HepG2 (cell line): ENCODE results near the gene LRRC8C. TPM values are rescaled to one million over a fixed set of nuclear protein-coding genes. Genes with fewer than 3 reads are reported as not detected.

Experiments used
- ATAC-seq: fragments of 200-7000 bp; cut with Tn5 transposase; 3 replicates; pipeline ENCODE4 v1.9.1; 2020; ENCODE audit warnings: mild to moderate bottlenecking, moderate library complexity
- BruUV-seq: library from RNA; stranded (reverse); fragments of 400-500 nt; replicated peaks from 2 replicates; lab custom pipeline; 2021; lab: Mats Ljungman, UMichigan
- CTCF ChIA-PET: fragments of 300-600 bp; formaldehyde crosslinking; extraction: SDS; loops from one replicate; lab custom pipeline; 2021; ENCODE audit warnings: low total read pairs, inconsistent platforms, low intra/inter-chr PET ratio; lab: Yijun Ruan, JAX
- POLR2A ChIA-PET: fragments of 350-600 bp; sonication (Branson Sonifier 250); formaldehyde crosslinking; loops from one replicate; lab custom pipeline; 2020; ENCODE audit warnings: antibody characterized with exemption, inconsistent platforms; lab: Yijun Ruan, JAX
- DNase-seq: peaks from one replicate; pipeline ENCODE4 v3.0.0-alpha.2; 2015; ENCODE audit warnings: low spot score
- FAIRE-seq: peaks from 3 replicates; lab custom pipeline; 2011; peaks lifted over from hg19 to GRCh38; lab: Jason Lieb, UNC
- H2AFZ ChIP-seq: one replicate; pipeline ENCODE4 v1.6.1; 2011; ENCODE audit warnings: low read length, inconsistent platforms
- H3K27ac ChIP-seq: fragments of 300-600 bp; 3 replicates; pipeline ENCODE4 v1.8.0; 2011; ENCODE audit warnings: mixed run types, mild to moderate bottlenecking, mixed read lengths, low read length, inconsistent platforms; ENCODE audit not compliant: insufficient read depth; ENCODE audit errors: extremely low read length
- H3K27me3 ChIP-seq, 2 experiments: fragments of 200-600 bp in 1 of 2; 2 replicates in 1 of 2; 3 replicates in 1 of 2; pipeline versions ENCODE4 v1.6.0 to v1.8.0; 2011; ENCODE audit warnings: low read length in 2 of 2, mild to moderate bottlenecking in 2 of 2, moderate library complexity in 2 of 2, inconsistent platforms in 1 of 2; ENCODE audit not compliant: insufficient read depth in 2 of 2, control insufficient read depth in 1 of 2
- H3K36me3 ChIP-seq, 2 experiments: fragments of 200-600 bp in 1 of 2; replicated peaks in 1 of 2; 2 replicates in 1 of 2; 3 replicates in 1 of 2; pipeline versions ENCODE4 v1.5.1 to v1.8.0; 2011; ENCODE audit warnings: low read length in 2 of 2, inconsistent platforms in 1 of 2; ENCODE audit not compliant: insufficient read depth in 2 of 2, control insufficient read depth in 1 of 2
- H3K4me1 ChIP-seq: 2 replicates; pipeline ENCODE4 v1.5.1; 2012; ENCODE audit warnings: low read length, inconsistent platforms; ENCODE audit not compliant: insufficient read depth
- H3K4me2 ChIP-seq: 2 replicates; pipeline ENCODE4 v1.6.0; 2011; ENCODE audit warnings: low read depth, low read length, inconsistent platforms
- H3K4me3 ChIP-seq, 3 experiments: fragments of 200-600 bp in 1 of 3; sonication (generic), shearing (Covaris generic) in 1 of 3; replicated peaks in 1 of 3; 2 replicates each; pipeline ENCODE4 v1.5.1; 2011 to 2016; ENCODE audit warnings: low read length in 3 of 3, inconsistent platforms in 2 of 3, low read depth in 2 of 3, mild to moderate bottlenecking in 2 of 3, control low read depth in 1 of 3, mixed read lengths in 1 of 3; ENCODE audit not compliant: insufficient read depth in 1 of 3
- H3K79me2 ChIP-seq: one replicate; pipeline ENCODE4 v1.6.1; 2011; ENCODE audit warnings: low read length, inconsistent platforms; ENCODE audit not compliant: insufficient read depth
- H3K9ac ChIP-seq: 2 replicates; pipeline ENCODE4 v1.6.0; 2011; ENCODE audit warnings: mild to moderate bottlenecking, low read depth, low read length, inconsistent platforms; ENCODE audit not compliant: insufficient read depth
- H3K9me3 ChIP-seq: 2 replicates; pipeline ENCODE4 v1.5.1; 2012; ENCODE audit warnings: mild to moderate bottlenecking, low read length
- H4K20me1 ChIP-seq: 2 replicates; pipeline ENCODE4 v1.6.0; 2011; ENCODE audit warnings: inconsistent platforms, mild to moderate bottlenecking, low read length, moderate library complexity; ENCODE audit not compliant: insufficient read depth
- DMAP1 ChIP-seq: IDR thresholded peaks from 2 replicates; pipeline ENCODE4 v1.6.1; 2016
- FOXK1 ChIP-seq: sonication (generic); formaldehyde crosslinking; IDR thresholded peaks from 2 replicates; pipeline ENCODE4 v1.4.0; 2020; ENCODE audit warnings: low read depth, missing genetic modification reagents, borderline replicate concordance
- HIVEP1 ChIP-seq: sonication (generic); formaldehyde crosslinking; IDR thresholded peaks from 2 replicates; pipeline ENCODE4 v1.4.0; 2020; ENCODE audit warnings: mild to moderate bottlenecking, missing genetic modification reagents
- PLRG1 ChIP-seq: fragments of 450-650 bp; conservative IDR thresholded peaks from 2 replicates; pipeline ENCODE4 v1.6.1; 2016
- SNRNP70 ChIP-seq: fragments of 200-400 bp; formaldehyde crosslinking; IDR thresholded peaks from 2 replicates; pipeline ENCODE4 v1.6.1; 2017; ENCODE audit warnings: mild to moderate bottlenecking, low read depth, low read length, moderate library complexity
- ZNF329 ChIP-seq: sonication (generic); formaldehyde crosslinking; IDR thresholded peaks from 2 replicates; pipeline ENCODE4 v1.9.0; 2021; ENCODE audit warnings: low read depth, mild to moderate bottlenecking, missing genetic modification reagents
- ZNF335 ChIP-seq: sonication (generic); formaldehyde crosslinking; IDR thresholded peaks from 2 replicates; pipeline ENCODE4 v1.4.0; 2020; ENCODE audit warnings: missing genetic modification reagents
- ZNF546 ChIP-seq: sonication (generic); formaldehyde crosslinking; conservative IDR thresholded peaks from 2 replicates; pipeline ENCODE4 v1.8.1; 2023; ENCODE audit warnings: mild to moderate bottlenecking, missing genetic modification reagents
- ZNF790 ChIP-seq: sonication (generic); formaldehyde crosslinking; IDR thresholded peaks from 2 replicates; pipeline ENCODE4 v1.8.0; 2022; ENCODE audit warnings: missing genetic modification reagents, mild to moderate bottlenecking, borderline replicate concordance
- in situ Hi-C: cut with HindIII; loops from 2 replicates; pipeline ENCODE4 v1.10.0; 2017; ENCODE audit warnings: low pct_unique_long_range_greater_than_20kb; ENCODE audit not compliant: extremely low pct_ligation_motif_present
- intact Hi-C: fragments of 100-400 bp; cut with micrococcal nuclease; formaldehyde crosslinking; loops from one replicate; pipeline ENCODE4 v1.10.0; 2022; ENCODE audit not compliant: unreplicated experiment
- polyA plus RNA-seq, 8 experiments: library from polyadenylated mRNA; depleted of rRNA in 3 of 8; stranded (reverse) in 7 of 8; unstranded in 1 of 8; fragments of >200 nt; fragmentation: Illumina TruSeq in 4 of 8; extraction: Trizol in 4 of 8; gene quantifications; 2 replicates each; pipeline versions ENCODE4 v1.2.1 to v1.2.3, GENCODE V29; 2011 to 2016; ENCODE audit warnings: low read depth in 4 of 8, missing spikeins in 1 of 8, mixed read lengths in 1 of 8; ENCODE audit not compliant: insufficient read depth in 1 of 8
- total RNA-seq, 5 experiments: library from RNA; depleted of rRNA; stranded (reverse); fragments of >200 nt; fragmentation: Illumina TruSeq; extraction: Trizol; gene quantifications; 2 replicates each; pipeline ENCODE4 v1.2.3, GENCODE V29; 2016; ENCODE audit warnings: low read depth in 1 of 5
- TF ChIP-seq, protein P1 (sequence below): sonication (generic); formaldehyde crosslinking; IDR thresholded peaks from 2 replicates; pipeline ENCODE4 v1.5.1; 2020; ENCODE audit warnings: mild to moderate bottlenecking, missing genetic modification reagents, moderate library complexity
- TF ChIP-seq, protein P2 (sequence below): sonication (generic); formaldehyde crosslinking; IDR thresholded peaks from 2 replicates; pipeline ENCODE4 v1.4.0; 2020; ENCODE audit warnings: missing genetic modification reagents

LRRC8C gene
- total and polyA plus RNA-seq, 2 of the 13 experiments (the other 11 are each of a cell fraction or from before 2014, with no cell fraction given), result 0.22 to 0.32 TPM

DNA sequence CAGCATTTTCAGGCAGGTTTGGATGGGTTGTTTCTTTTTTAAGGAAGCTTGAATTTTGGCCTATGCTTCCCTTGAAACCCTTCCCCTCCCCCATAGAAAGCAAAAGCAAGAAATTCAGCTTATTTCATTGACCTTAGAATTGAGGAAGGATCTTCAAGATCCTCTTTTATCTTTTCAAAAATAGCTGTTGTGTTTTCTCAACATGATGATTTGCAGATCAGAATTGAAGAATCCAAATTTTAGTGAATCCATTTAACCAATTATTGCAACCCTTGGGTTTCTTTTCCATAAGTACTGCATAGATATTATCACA lies 73.7 kb downstream of the LRRC8C start:
- Histone ChIP-seq H3K4me1 (no peaks in the 10 kb centered on the region), H3K27me3 (no peaks in the 10 kb centered on the region), H3K79me2 (no peaks in the 10 kb centered on the region), H3K9me3 (no peaks in the 10 kb centered on the region), H3K9ac (no peak overlapping the region), H4K20me1 (no peaks in the 10 kb centered on the region), H2AFZ (no peak overlapping the region), H3K27ac (no peak overlapping the region), H3K4me3 (no peak overlapping the region), H3K36me3 (no peaks in the 10 kb centered on the region), H3K4me2 (no peak overlapping the region)
- no TSS peak for BruUV-seq
- TF ChIP-seq, protein P1, sequence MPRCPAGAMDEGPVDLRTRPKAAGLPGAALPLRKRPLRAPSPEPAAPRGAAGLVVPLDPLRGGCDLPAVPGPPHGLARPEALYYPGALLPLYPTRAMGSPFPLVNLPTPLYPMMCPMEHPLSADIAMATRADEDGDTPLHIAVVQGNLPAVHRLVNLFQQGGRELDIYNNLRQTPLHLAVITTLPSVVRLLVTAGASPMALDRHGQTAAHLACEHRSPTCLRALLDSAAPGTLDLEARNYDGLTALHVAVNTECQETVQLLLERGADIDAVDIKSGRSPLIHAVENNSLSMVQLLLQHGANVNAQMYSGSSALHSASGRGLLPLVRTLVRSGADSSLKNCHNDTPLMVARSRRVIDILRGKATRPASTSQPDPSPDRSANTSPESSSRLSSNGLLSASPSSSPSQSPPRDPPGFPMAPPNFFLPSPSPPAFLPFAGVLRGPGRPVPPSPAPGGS (CRISPR knock-in tag), result no peak
- TF ChIP-seq ZNF329 (CRISPR knock-in tag) (no peak), ZNF790 (CRISPR knock-in tag) (no peak), DMAP1 (CRISPR knock-in tag) (no peak), PLRG1 (no peak), ZNF335 (CRISPR knock-in tag) (no peak), SNRNP70 (no peak), HIVEP1 (CRISPR knock-in tag) (no peak), ZNF546 (CRISPR knock-in tag) (no peak), FOXK1 (CRISPR knock-in tag) (no peak)
- TF ChIP-seq, protein P2, sequence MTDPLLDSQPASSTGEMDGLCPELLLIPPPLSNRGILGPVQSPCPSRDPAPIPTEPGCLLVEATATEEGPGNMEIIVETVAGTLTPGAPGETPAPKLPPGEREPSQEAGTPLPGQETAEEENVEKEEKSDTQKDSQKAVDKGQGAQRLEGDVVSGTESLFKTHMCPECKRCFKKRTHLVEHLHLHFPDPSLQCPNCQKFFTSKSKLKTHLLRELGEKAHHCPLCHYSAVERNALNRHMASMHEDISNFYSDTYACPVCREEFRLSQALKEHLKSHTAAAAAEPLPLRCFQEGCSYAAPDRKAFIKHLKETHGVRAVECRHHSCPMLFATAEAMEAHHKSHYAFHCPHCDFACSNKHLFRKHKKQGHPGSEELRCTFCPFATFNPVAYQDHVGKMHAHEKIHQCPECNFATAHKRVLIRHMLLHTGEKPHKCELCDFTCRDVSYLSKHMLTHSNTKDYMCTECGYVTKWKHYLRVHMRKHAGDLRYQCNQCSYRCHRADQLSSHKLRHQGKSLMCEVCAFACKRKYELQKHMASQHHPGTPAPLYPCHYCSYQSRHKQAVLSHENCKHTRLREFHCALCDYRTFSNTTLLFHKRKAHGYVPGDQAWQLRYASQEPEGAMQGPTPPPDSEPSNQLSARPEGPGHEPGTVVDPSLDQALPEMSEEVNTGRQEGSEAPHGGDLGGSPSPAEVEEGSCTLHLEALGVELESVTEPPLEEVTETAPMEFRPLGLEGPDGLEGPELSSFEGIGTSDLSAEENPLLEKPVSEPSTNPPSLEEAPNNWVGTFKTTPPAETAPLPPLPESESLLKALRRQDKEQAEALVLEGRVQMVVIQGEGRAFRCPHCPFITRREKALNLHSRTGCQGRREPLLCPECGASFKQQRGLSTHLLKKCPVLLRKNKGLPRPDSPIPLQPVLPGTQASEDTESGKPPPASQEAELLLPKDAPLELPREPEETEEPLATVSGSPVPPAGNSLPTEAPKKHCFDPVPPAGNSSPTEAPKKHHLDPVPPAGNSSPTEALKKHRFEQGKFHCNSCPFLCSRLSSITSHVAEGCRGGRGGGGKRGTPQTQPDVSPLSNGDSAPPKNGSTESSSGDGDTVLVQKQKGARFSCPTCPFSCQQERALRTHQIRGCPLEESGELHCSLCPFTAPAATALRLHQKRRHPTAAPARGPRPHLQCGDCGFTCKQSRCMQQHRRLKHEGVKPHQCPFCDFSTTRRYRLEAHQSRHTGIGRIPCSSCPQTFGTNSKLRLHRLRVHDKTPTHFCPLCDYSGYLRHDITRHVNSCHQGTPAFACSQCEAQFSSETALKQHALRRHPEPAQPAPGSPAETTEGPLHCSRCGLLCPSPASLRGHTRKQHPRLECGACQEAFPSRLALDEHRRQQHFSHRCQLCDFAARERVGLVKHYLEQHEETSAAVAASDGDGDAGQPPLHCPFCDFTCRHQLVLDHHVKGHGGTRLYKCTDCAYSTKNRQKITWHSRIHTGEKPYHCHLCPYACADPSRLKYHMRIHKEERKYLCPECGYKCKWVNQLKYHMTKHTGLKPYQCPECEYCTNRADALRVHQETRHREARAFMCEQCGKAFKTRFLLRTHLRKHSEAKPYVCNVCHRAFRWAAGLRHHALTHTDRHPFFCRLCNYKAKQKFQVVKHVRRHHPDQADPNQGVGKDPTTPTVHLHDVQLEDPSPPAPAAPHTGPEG (CRISPR knock-in tag), result no peak
- ATAC-seq, result no peak
- intact Hi-C loops (no loop called here), in situ Hi-C loops (no loop called here)
- no peak for FAIRE-seq
- DNase-seq, result no peak
- ChIA-PET CTCF (no interaction called here), POLR2A (no interaction called here)
